Ectodermal cell (in vitro differentiated cells): ENCODE measurements around the gene MKNK1.
A peak's percentile ranks its signal among the peaks of the same experiment; 100 is the strongest.

Experiments
- H3K27ac ChIP-seq: 2 replicates; pipeline ENCODE4 v1.7.0; 2013; ENCODE audit warnings: mild to moderate bottlenecking, low read depth, low read length; ENCODE audit not compliant: insufficient read depth, poor library complexity, severe bottlenecking
- H3K27me3 ChIP-seq: 2 replicates; pipeline ENCODE4 v1.7.0; 2013; ENCODE audit warnings: mild to moderate bottlenecking, low read length; ENCODE audit not compliant: insufficient read depth, control insufficient read depth, poor library complexity, severe bottlenecking
- H3K36me3 ChIP-seq: one replicate; pipeline ENCODE4 v1.7.0; 2013; ENCODE audit warnings: low read length; ENCODE audit not compliant: control insufficient read depth, insufficient read depth
- H3K4me1 ChIP-seq: one replicate; pipeline ENCODE4 v1.7.0; 2013; ENCODE audit warnings: low read length; ENCODE audit not compliant: control insufficient read depth, insufficient read depth
- H3K4me3 ChIP-seq: 2 replicates; pipeline ENCODE4 v1.7.0; 2013; ENCODE audit warnings: low read depth, low read length, control low read depth; ENCODE audit not compliant: insufficient read depth
- H3K9me3 ChIP-seq: 2 replicates; pipeline ENCODE4 v1.7.0; 2013; ENCODE audit warnings: mild to moderate bottlenecking, low read length, moderate library complexity; ENCODE audit not compliant: control insufficient read depth
- WGBS, 2 experiments: methylation state at CpG; one replicate each; pipeline ENCODE4 v1.1.7; 2013; ENCODE audit warnings: missing lambda C conversion rate in 2 of 2; 5-methylcytosine and 5-hydroxymethylcytosine counted together

The MKNK1 gene

DNA sequence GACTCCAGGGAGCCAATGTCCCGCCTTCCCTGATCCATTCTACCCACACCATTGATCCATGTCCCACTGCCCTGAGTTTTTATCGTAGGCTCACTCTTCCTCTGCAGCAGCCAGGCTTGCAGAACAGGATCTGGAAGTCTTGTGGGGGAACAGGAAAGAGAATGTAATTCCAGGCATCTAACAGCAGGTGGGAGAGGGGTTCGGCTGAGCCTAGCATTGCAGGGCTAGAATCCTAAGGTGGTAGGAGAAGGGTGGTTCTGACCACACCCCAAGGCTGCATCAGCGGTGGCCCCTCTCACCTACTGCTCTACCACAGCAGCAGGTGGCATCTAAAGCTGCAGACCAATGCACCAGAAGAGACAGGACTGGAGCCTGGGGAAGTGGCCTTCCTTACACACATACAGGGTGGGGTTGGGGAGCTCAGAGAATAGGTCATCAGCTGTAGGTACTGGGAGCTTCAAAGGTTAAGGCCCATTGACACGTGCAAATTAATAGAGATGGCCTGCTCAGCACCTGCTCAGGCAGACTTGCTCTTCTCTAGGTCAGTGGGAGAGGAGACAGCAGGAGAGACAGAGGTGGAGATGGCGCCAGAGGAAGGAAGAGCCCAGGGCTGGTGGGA lies 73.2 kb downstream of the MKNK1 start:
- no peaks in the 10 kb centered on the region for H3K9me3 ChIP-seq
- H3K27ac ChIP-seq, result no peak overlapping the region
- peaks cover 24% of the 10 kb centered on the region for H3K4me1 ChIP-seq
- H3K36me3 ChIP-seq, result no peaks in the 10 kb centered on the region
- H3K4me3 ChIP-seq, result no peak overlapping the region
- 56 to 60% methylated on average over 6 of the region's 6 CpGs for WGBS, 2 experiments
- H3K27me3 ChIP-seq, result peaks cover 99% of the 10 kb centered on the region

DNA sequence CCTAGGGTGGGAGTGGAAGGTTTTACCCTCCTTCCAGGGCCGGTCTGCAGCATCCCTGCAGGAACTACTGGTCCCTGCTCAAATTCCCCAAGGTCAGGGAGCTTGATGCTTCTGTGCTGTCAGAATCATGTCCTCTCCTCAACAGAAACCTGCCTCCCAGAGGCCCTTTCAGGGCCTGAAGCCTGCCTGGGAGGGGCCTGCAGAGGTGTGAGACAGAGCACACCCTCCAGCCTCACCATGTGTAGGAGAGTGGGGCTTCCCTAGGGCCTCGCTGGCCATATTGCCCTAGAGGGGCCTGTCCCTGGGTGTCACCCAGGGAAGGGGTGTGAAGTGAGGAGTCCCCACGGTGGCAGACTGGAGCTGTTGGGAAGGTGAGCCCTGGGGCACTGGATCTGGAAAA lies 73.8 kb downstream of the MKNK1 start:
- no peak overlapping the region for H3K27ac ChIP-seq
- H3K4me1 ChIP-seq, result peaks cover 30% of the 10 kb centered on the region
- H3K9me3 ChIP-seq, result no peaks in the 10 kb centered on the region
- WGBS, 2 experiments, result 78 to 86% methylated on average over 3 of the region's 3 CpGs
- H3K4me3 ChIP-seq, result no peak overlapping the region
- H3K36me3 ChIP-seq, result no peaks in the 10 kb centered on the region
- peaks cover 100% of the 10 kb centered on the region for H3K27me3 ChIP-seq

DNA sequence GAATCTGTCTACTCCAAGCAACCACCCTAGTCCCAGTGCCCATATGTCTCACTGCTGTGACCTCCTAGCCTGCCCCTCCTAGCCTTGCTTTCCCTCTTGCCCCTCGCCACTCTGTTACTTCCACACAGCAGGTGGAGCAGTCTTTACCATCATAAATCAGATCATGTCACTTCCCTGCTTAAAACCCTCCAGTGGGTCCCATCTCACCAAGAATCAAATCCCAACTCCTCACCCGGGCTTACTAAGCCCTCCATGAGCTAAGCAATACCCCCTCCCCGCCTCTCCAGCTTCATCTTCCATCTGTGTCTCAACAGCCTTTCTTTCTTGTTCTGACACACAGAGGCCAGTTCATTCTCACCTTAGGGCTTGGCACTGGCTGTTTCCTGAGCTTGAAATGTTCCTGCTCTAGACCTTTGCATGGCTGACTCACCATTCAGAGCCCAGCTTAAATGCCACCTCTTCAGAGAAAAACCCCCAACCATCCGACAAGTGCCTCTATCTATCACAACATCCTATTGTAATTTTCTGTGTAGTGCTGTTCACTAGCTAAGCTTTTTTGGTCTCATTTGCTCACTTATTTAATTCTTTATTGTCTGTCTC lies 74.9 kb downstream of the MKNK1 start:
- Histone ChIP-seq H3K4me3 (no peak overlapping the region), H3K36me3 (no peaks in the 10 kb centered on the region), H3K27ac (no peak overlapping the region), H3K27me3 (peaks cover 100% of the 10 kb centered on the region), H3K4me1 (peaks cover 39% of the 10 kb centered on the region), H3K9me3 (no peaks in the 10 kb centered on the region)
- WGBS, 2 experiments, result 76 to 82% methylated on average over 4 of the region's 4 CpGs

DNA sequence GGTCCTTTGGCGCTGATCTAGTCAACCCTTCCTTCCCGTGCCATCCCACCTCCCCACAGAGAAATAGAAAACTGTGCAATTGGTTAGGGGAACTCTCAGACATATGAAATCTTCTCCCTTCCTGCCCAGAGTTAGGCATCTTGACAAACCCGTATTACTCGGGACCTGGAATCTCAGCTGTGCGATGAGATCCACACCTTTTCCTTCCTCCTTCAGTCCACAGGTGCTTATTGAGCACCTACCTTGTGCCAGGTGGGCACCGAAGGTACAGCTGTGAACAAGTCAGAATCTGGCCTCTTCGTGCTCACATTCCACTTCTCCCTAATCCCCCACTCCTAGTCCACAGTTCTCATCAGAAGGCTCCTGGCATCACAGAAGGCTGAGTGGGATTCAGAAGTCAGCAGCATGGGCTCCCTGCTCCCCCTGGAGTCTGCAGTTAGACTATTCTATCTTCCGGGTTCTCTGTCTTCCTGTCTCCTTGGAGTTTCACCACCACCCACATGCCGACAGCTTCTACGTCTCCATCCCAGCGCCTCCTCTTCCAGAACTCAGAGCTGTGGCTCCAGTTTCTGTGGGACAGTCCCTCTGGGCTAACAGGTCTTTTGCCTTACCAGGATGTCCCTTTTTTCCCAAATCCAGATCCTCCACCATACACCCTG lies 75.6 kb downstream of the MKNK1 start:
- 51 to 58% methylated on average over 11 of the region's 11 CpGs for WGBS, 2 experiments
- Histone ChIP-seq H3K4me3 (no peak overlapping the region), H3K9me3 (no peaks in the 10 kb centered on the region), H3K4me1 (peaks cover 39% of the 10 kb centered on the region), H3K36me3 (no peaks in the 10 kb centered on the region), H3K27ac (peak overlapping the region; percentile 2), H3K27me3 (peaks cover 100% of the 10 kb centered on the region)

DNA sequence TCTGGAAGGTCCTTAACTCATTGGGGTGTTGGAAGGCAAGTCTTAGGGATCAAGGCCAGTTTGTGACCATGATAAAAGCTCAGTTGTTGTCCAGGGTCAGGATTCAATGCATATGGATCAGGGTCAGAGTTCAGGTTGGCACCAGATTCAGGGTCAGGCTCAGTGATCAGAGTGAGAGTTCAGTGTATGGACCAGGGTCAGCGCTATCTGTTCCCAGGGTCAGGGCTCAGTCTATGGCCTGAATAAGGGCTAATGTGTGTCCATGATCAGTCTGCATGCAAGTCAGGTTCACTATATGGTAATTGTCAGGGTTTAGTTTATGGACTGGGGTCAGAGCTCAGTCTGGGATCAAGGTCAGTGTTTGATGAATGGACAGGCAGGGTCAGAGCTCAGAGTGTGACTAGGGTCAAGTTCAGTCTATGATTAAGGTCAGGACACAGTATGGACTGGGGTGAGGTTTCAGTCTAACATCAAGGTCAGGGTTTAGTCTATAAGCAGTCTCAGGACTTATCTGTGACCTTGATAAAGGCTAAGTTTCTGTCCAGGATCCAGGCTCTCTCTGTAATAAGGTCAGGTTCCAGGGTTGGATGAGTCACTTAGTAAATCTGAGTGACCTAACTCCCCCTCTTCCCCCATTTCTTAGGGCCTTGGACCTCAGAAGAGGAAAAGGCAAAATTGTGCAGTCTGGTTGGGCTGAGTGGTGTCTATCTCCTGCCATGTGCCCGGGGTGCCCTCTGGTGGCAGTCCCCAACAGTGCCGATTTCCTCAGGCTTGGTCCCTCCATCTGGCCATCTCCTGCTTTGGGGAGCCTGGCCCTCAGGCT lies 76.4 kb downstream of the MKNK1 start:
- peaks cover 100% of the 10 kb centered on the region for H3K27me3 ChIP-seq
- WGBS, 2 experiments, result 28 to 30% methylated on average over 3 of the region's 3 CpGs

DNA sequence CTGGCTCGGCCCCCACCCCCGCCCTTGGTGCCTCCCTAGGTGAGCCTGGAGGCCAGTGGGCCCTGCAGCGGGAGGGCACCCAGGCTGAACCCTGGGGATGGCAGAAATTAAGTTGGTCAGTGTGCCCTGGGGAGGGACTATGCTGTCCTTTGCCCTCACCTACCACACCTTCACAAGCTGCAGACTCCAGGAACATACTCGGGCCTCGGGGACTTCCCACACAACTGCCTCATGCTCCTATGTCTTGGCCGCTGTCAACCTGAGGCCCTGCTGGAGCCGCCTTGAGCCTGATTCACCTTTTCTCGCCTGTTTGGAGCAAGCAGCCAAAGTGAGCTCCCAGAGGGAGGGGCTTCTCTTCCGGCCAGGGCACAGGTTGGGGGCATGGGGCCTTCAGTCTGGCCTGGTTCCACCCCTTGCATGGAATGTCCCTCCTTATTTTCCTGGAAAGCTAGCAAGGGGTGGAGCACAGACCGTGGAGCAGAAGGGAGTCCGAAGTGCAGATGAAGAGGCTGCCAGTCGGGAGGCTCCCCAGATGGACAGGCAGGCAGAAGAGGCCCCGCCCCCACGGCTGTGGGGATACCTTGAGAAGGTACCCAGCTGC lies 77.3 kb downstream of the MKNK1 start:
- peaks cover 100% of the 10 kb centered on the region for H3K27me3 ChIP-seq
- H3K27ac ChIP-seq, result no peak overlapping the region
- 7 to 8% methylated on average over 14 of the region's 14 CpGs for WGBS, 2 experiments
- H3K4me1 ChIP-seq, result peaks cover 53% of the 10 kb centered on the region
- H3K4me3 ChIP-seq, result no peak overlapping the region
- no peaks in the 10 kb centered on the region for H3K9me3 ChIP-seq
- H3K36me3 ChIP-seq, result no peaks in the 10 kb centered on the region

More for the DNA sequence above, 76.4 kb downstream of the MKNK1 start:
- Histone ChIP-seq H3K9me3 (no peaks in the 10 kb centered on the region), H3K27ac (no peak overlapping the region), H3K36me3 (no peaks in the 10 kb centered on the region), H3K4me1 (peaks cover 45% of the 10 kb centered on the region), H3K4me3 (no peak overlapping the region)

DNA sequence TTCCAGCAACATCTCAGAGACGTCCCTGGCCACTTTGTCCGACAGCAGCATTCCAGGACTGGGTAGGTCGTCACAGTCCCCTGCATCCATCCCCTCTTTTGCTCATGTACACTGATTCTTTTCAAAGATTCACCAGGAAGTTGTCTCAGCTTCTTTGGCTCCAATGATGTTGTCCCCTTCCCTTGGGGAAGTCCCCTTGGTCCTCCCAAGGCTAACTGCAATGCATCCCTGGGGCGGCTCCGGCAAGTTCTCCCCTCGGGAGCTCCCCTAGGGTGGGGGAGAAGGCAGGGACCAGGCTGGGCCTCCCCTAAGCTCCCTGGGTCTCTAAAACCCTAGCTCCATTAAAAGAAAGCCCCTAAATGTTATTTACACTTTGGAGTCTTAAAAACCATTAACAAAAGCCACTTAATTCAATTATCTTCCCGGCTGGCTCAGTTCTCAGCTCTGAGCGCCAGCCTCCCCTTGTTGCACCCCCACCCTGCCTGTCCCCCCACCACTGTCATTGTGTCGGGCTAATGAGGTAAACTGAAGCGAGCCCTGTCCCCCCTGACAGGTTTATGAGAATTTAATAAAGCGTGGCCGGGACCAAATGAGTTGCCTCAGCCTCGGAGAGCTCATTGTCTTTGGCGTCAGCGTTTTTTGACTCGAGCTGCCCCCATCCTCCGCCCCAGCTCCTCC lies 77.9 kb downstream of the MKNK1 start:
- 10 to 14% methylated on average over 17 of the region's 17 CpGs for WGBS, 2 experiments
- no peak overlapping the region for H3K27ac ChIP-seq
- H3K36me3 ChIP-seq, result no peaks in the 10 kb centered on the region
- H3K27me3 ChIP-seq, result peaks cover 94% of the 10 kb centered on the region
- peaks cover 53% of the 10 kb centered on the region for H3K4me1 ChIP-seq
- H3K4me3 ChIP-seq, result no peak overlapping the region
- H3K9me3 ChIP-seq, result no peaks in the 10 kb centered on the region

DNA sequence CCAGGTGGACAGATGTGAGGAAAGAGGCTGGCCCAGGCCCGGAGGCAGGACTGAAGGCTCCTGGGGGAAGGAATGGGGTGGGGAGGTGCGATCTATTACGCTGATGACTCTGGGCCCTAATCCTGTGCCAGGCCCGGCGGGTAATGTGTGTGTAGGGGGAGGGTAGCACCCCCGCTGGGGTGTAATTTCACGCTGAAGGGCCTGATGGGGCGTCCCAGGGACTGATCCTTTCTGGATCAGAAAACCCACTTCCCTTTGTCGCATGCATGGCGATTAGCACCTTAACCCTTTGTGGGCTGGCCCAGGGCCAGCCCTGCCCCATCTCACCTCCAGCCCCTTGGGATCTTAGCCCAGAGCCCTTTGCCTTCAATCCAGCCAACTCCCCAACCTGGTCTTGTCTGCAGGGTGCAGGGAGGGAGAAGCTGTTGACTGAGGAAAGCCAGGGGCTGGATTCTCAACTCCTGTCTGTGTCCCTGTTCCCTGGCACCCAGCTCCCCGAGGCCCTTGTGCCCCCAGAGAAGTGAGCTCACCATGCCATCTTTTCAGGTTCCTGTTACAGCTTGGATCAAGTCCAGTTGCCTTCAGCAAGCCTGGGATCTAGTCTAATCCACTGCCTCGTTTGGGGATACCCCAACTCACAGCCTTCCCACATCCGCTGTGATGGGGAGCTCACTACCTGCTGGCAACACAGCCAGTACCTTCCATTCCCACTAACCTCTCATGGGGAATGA lies 78.7 kb downstream of the MKNK1 start:
- H3K27me3 ChIP-seq, result peaks cover 86% of the 10 kb centered on the region
- H3K36me3 ChIP-seq, result no peaks in the 10 kb centered on the region
- H3K4me3 ChIP-seq, result no peak overlapping the region
- no peaks in the 10 kb centered on the region for H3K9me3 ChIP-seq
- H3K4me1 ChIP-seq, result peaks cover 60% of the 10 kb centered on the region
- H3K27ac ChIP-seq, result no peak overlapping the region
- WGBS, 2 experiments, result 21 to 24% methylated on average over 13 of the region's 13 CpGs

DNA sequence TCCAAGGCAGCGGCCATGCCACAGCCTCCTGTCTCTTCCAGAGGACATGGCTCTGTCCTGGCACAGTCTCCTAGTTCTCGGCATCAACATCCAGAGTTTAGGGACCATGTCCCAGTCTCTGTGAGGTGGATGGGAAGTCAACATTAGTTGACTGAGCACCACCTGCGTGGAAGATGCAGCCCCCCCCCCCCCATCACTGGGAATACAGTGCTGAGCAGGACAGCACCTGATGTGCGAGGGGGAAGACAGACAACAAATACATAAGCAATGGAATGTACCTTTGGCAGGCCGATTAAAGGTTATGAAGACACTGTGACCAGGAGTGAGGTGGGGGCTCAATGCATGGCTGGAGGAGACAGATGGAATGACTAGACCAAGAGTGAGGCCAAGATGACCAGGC lies 79.2 kb downstream of the MKNK1 start:
- WGBS, 2 experiments, result 70 to 81% methylated on average over 5 of the region's 5 CpGs
- H3K27me3 ChIP-seq, result peaks cover 81% of the 10 kb centered on the region

More for the DNA sequence above, 79.2 kb downstream of the MKNK1 start:
- no peak overlapping the region for H3K27ac ChIP-seq
- H3K4me3 ChIP-seq, result no peak overlapping the region
- H3K9me3 ChIP-seq, result no peaks in the 10 kb centered on the region
- H3K36me3 ChIP-seq, result no peaks in the 10 kb centered on the region
- H3K4me1 ChIP-seq, result peaks cover 65% of the 10 kb centered on the region
